BLaER1 treated with 17β-estradiol and CSF1 and Interleukin-3, amounts not matched to agents 10 nM and 100 nM (cell line): ENCODE results near the gene HOTAIR.

Experiments used
- H3K27ac ChIP-seq, 11 experiments: shearing (Covaris generic); formaldehyde crosslinking; 2 replicates each; pipeline ENCODE4 v1.8.1; 2022
- H3K27me3 ChIP-seq, 11 experiments: shearing (Covaris generic); formaldehyde crosslinking; 2 replicates each; pipeline ENCODE4 v1.8.1; 2022
- H3K36me3 ChIP-seq, 11 experiments: shearing (Covaris generic); formaldehyde crosslinking; 2 replicates each; pipeline ENCODE4 v1.8.1; 2022
- H3K4me1 ChIP-seq, 10 experiments: shearing (Covaris generic); formaldehyde crosslinking; 2 replicates each; pipeline ENCODE4 v1.8.1; 2022
- H3K4me2 ChIP-seq, 11 experiments: shearing (Covaris generic); formaldehyde crosslinking; 2 replicates each; pipeline ENCODE4 v1.8.1; 2022
- H3K4me3 ChIP-seq, 10 experiments: shearing (Covaris generic); formaldehyde crosslinking; 2 replicates each; pipeline ENCODE4 v1.8.1; 2022
- H3K9ac ChIP-seq, 11 experiments: shearing (Covaris generic); formaldehyde crosslinking; 2 replicates each; pipeline ENCODE4 v1.8.1; 2022
- H3K9me3 ChIP-seq, 11 experiments: shearing (Covaris generic); formaldehyde crosslinking; replicated peaks in 1 of 11; 2 replicates each; pipeline ENCODE4 v1.8.1; 2022
- H4K20me1 ChIP-seq, 11 experiments: shearing (Covaris generic); formaldehyde crosslinking; 2 replicates each; pipeline ENCODE4 v1.8.1; 2022
- Cebpa-rat ChIP-seq, 11 experiments: shearing (Covaris generic); IDR thresholded peaks; 2 replicates each; pipeline ENCODE4 v1.8.1; 2022

Gene HOTAIR

DNA sequence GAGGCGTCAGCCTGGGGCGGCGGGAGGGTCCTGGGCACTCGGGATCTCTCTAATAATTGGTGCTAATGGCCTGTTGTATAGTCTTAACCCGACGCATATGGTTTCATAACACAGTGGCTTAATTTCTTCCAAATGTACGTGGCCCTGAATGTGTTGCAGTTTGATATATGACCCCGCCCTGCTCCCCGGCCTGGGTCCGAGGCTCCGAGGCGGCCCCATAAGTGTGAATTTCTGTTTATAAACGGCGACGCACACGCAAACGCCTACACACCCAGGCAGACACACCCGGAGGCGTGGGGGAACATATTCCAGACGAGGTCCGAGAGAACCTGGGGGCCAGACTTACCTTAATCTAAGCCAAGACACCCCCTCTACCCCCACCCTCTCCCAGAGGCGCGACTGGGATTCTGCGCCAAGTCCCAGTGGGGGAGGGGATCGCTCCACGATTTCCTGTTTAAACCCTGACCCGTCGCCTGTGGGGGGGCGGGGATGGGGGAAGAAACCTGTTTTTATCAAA, 43.8 kb upstream of the HOTAIR start:
- no peak for TF ChIP-seq Cebpa-rat (IDR thresholded peaks at IDR 0.05)
- Histone ChIP-seq H3K4me1 (no peaks in the 10 kb centered on the region; a peak in 1 of 20 replicates), H3K9ac (no peak overlapping the region), H3K36me3 (no peaks in the 10 kb centered on the region), H4K20me1 (peaks cover 0 to 91% (median 71%) of the 10 kb centered on the region in 11 experiments; a peak in 17 of 22 replicates), H3K27me3 (peaks cover 100% of the 10 kb centered on the region in 11 experiments), H3K4me2 (peak overlapping the region in 6 of 11 experiments; percentile 16 to 62 (median 46); a peak in 3 of 22 replicates), H3K4me3 (peak overlapping the region in 2 of 10 experiments; percentile 24 to 36; a peak in 2 of 20 replicates), H3K9me3 (peaks cover 0 to 29% (median 4%) of the 10 kb centered on the region in 11 experiments; a peak in 8 of 22 replicates), H3K27ac (no peak overlapping the region)

DNA sequence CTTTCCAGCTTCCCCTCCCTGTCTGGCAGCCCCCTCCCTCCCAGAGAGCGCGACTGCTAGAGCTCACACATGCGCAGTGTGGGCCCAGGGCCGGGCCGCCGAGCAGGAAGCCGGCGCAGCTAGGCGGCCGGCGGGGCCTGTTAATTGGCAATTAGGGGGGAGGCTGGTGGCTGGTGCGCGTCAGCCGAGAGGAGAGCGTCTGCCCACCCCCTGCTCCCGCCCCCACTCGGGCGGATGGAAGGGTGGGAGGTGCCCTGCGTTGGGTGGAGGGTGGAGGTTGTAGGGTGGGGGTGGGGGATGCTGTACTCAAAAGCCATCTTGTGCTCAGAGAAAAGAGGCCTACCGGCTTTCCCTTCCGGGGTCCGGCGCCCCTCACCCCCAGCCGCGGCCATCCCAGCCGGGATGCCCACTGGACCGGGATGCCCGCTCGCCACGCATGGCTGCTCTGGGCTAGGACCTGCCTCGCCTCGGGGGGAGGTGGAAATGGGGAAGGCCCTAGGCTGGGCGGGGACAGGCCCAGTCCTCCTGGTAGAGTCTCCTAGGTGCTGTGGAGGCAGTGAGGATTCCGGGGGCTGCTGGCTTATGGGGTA, 43.2 kb upstream of the HOTAIR start:
- H3K9ac ChIP-seq, result no peak overlapping the region
- peaks cover 100% of the 10 kb centered on the region in 11 experiments for H3K27me3 ChIP-seq
- peak overlapping the region in 6 of 11 experiments; percentile 16 to 62 (median 46); a peak in 7 of 22 replicates for H3K4me2 ChIP-seq
- H4K20me1 ChIP-seq, result peaks cover 0 to 91% (median 65%) of the 10 kb centered on the region in 11 experiments; a peak in 18 of 22 replicates
- no peak for TF ChIP-seq Cebpa-rat (IDR thresholded peaks at IDR 0.05)
- H3K27ac ChIP-seq, result no peak overlapping the region
- peaks cover 0 to 35% (median 5%) of the 10 kb centered on the region in 11 experiments; a peak in 8 of 22 replicates for H3K9me3 ChIP-seq
- H3K4me3 ChIP-seq, result peak overlapping the region in 3 of 10 experiments; percentile 16 to 36 (median 24); a peak in 3 of 20 replicates
- H3K4me1 ChIP-seq, result no peaks in the 10 kb centered on the region; a peak in 1 of 20 replicates
- no peaks in the 10 kb centered on the region for H3K36me3 ChIP-seq

DNA sequence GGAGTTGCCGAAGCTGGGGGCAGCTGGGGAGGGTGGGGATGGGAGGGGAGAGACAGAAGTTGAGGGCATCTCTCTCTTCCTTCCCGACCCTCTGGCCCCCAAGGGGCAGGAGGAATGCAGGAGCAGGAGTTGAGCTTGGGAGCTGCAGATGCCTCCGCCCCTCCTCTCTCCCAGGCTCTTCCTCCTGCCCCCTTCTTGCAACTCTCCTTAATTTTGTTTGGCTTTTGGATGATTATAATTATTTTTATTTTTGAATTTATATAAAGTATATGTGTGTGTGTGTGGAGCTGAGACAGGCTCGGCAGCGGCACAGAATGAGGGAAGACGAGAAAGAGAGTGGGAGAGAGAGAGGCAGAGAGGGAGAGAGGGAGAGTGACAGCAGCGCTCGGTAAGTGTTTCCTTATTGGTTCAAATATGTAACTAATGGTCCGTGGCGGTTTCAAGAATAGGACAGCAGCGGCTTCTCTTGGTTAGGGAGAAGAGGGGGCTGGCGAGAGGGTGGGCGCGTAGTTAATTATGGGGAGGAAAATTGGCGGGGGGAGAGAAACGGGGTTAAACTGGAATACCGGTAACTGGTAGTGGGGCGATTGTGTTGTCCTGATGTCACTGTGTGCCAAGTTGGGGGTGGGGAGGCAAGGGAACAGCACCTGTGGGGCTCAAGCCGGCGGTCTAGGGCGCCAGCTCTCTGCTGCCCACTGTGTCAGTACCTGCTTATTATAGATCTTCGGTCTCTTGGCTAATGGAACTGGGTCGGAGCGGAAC, 42.5 kb upstream of the HOTAIR start:
- Histone ChIP-seq H3K27me3 (peaks cover 100% of the 10 kb centered on the region in 11 experiments), H3K9ac (no peak overlapping the region), H3K4me3 (0 out of 20 replicates have a peak overlapping the region, but pooled peaks of 2 of the 10 experiments have one; percentile 16 to 24), H3K36me3 (no peaks in the 10 kb centered on the region), H3K9me3 (peaks cover 0 to 38% (median 5%) of the 10 kb centered on the region in 11 experiments; a peak in 8 of 22 replicates), H4K20me1 (peaks cover 0 to 91% (median 69%) of the 10 kb centered on the region in 11 experiments; a peak in 18 of 22 replicates), H3K4me2 (peak overlapping the region in 2 of 11 experiments; percentile 50 to 62; a peak in 2 of 22 replicates), H3K4me1 (no peaks in the 10 kb centered on the region; a peak in 1 of 20 replicates), H3K27ac (no peak overlapping the region)
- TF ChIP-seq Cebpa-rat (IDR thresholded peaks at IDR 0.05), result no peak

DNA sequence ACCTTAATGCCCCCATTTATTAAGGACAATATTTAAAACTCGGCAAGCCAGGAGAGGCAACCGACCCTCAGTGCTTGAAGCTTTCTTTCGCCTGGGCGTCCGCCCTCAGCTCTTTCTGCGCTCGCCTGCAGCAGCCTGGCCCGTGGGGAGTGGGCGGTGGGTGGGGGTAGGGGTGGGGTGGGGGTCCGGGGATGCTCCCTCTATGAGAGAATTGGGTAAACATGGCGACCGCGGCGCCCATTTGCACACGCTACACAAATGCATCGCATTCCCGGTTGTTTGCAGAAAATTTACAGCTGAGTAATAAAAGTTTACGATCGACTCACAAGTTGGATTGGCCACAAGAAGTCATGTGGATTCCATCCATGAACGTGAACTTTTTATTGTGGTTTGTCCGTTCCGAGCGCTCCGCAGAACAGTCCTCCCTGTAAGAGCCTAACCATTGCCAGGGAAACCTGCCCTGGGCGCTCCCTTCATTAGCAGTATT, 41.8 kb upstream of the HOTAIR start:
- no peak overlapping the region for H3K4me3 ChIP-seq
- peaks cover 0 to 89% (median 66%) of the 10 kb centered on the region in 11 experiments; a peak in 18 of 22 replicates for H4K20me1 ChIP-seq
- no peak overlapping the region for H3K9ac ChIP-seq
- TF ChIP-seq Cebpa-rat (IDR thresholded peaks at IDR 0.05), result no peak
- peaks cover 0 to 38% (median 5%) of the 10 kb centered on the region in 11 experiments; a peak in 8 of 22 replicates for H3K9me3 ChIP-seq
- H3K27ac ChIP-seq, result no peak overlapping the region
- no peaks in the 10 kb centered on the region for H3K36me3 ChIP-seq
- H3K4me2 ChIP-seq, result no peak overlapping the region
- H3K27me3 ChIP-seq, result peaks cover 100% of the 10 kb centered on the region in 11 experiments
- peaks cover 0 to under 1% (median 0%) of the 10 kb centered on the region in 10 experiments; a peak in 2 of 20 replicates for H3K4me1 ChIP-seq

DNA sequence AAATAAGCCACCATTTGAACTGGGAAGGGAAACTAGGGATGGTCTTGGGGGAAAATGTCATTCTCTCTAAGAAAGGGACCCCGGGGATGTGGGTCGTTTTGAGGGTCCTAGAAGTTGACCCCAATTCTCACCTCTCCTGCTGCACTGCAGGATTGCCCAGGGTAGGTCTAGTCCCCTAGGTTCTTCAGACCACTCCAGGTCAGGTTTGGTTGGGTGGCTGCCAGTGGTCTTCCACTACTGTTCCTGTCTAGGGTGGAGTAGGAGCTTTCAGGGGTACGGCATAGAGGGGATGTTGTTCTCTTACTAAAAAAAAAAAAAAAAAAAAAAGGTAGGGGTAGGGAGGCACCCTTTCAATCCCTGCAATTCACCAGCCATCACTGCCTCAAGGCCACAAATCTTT, 41.3 kb upstream of the HOTAIR start:
- TF ChIP-seq Cebpa-rat (IDR thresholded peaks at IDR 0.05), result no peak
- peaks cover 0 to 89% (median 66%) of the 10 kb centered on the region in 11 experiments; a peak in 18 of 22 replicates for H4K20me1 ChIP-seq
- H3K9me3 ChIP-seq, result peaks cover 0 to 38% (median 5%) of the 10 kb centered on the region in 11 experiments; a peak in 8 of 22 replicates
- peaks cover 0 to 6% (median 0%) of the 10 kb centered on the region in 10 experiments; a peak in 3 of 20 replicates for H3K4me1 ChIP-seq
- no peak overlapping the region for H3K27ac ChIP-seq
- no peak overlapping the region for H3K4me3 ChIP-seq
- H3K9ac ChIP-seq, result no peak overlapping the region
- H3K36me3 ChIP-seq, result no peaks in the 10 kb centered on the region
- peaks cover 100% of the 10 kb centered on the region in 11 experiments for H3K27me3 ChIP-seq
- H3K4me2 ChIP-seq, result no peak overlapping the region

DNA sequence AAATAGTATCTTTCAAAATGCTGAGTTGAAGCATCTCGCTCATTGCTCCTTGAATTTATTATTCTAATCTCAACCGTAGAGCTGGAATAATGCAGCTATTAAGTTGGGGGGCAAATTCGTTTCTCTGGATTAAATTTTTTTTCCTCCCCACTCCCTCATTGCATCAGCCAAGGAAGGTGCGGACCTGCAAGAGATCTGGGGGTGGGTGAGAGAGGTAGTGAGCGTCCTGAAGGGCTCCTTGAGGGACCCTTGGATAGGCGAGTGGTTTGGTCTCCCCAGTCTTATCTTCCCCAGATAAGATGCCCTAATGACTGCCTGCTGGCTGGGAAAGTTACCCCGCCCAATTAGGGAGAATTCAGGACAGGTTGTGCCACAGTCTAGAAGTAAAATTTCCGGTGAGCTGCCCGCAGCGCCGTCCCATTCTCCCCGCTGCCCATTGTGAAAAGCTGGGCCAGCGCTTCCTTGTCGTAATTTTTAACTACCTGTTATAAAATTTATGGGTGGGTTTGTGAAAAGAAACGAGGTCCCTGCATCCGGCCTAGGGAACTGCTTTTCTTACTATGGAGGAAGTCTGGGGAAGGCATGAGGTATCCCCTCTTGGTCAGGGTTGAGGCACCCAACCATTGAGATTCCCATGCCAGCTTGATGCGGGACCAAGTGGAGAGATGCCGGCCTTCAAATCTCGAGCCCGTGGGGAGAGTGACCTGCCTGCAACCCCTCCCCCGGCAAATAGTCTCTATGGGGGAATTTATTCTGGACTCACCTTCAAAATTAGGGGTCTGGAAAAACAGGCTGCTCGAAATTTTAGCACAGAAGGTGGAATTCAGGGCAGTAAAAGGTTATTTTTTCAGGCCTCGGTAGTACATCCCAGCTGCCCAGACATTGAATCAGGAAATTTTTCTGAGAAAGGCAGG, 40.5 kb upstream of the HOTAIR start:
- no peak for TF ChIP-seq Cebpa-rat (IDR thresholded peaks at IDR 0.05)
- peaks cover 0 to 89% (median 66%) of the 10 kb centered on the region in 11 experiments; a peak in 18 of 22 replicates for H4K20me1 ChIP-seq
- no peaks in the 10 kb centered on the region for H3K36me3 ChIP-seq
- H3K27me3 ChIP-seq, result peaks cover 100% of the 10 kb centered on the region in 11 experiments
- no peak overlapping the region for H3K27ac ChIP-seq
- peaks cover 0 to 7% (median 0%) of the 10 kb centered on the region in 10 experiments; a peak in 3 of 20 replicates for H3K4me1 ChIP-seq
- no peak overlapping the region for H3K4me2 ChIP-seq
- H3K9me3 ChIP-seq, result peaks cover 0 to 38% (median 5%) of the 10 kb centered on the region in 11 experiments; a peak in 8 of 22 replicates
- no peak overlapping the region for H3K4me3 ChIP-seq
- no peak overlapping the region for H3K9ac ChIP-seq

DNA sequence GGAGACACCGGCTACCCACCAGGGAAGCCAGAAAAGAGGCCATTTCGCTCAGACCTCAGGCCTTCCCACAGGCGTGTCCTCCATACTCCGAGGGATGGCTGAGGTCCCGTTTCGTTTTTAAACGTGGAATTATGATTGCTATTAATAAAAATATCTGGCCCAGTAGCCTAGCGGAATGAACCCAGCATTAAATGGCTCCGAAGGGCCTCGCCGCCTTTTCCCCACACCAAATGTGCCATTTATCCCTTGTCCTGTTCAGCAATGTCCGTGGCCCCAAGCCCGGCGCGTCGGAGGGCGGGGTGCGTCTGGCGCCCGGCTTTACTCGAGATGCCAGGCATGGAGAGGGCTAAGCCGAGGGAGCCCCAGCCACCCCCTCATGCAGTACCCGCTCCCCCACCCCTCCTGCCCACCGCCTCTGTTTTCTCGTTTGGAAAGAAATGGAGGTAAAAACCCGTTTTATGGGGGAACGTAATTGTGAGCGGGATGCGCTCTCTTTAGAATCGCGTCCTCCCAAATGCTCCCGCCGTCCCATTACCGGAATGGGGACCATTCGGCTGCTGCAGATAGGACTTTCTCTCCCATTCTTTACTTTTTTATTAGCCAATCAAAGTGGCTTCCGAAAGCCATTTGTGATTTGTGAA, 39.7 kb upstream of the HOTAIR start:
- no peak overlapping the region for H3K4me3 ChIP-seq
- peaks cover 0 to 7% (median 0%) of the 10 kb centered on the region in 10 experiments; a peak in 3 of 20 replicates for H3K4me1 ChIP-seq
- peaks cover 100% of the 10 kb centered on the region in 11 experiments for H3K27me3 ChIP-seq
- no peaks in the 10 kb centered on the region for H3K36me3 ChIP-seq
- H3K27ac ChIP-seq, result no peak overlapping the region
- H4K20me1 ChIP-seq, result peaks cover 0 to 89% (median 66%) of the 10 kb centered on the region in 11 experiments; a peak in 18 of 22 replicates
- no peak overlapping the region for H3K9ac ChIP-seq
- no peak overlapping the region for H3K4me2 ChIP-seq
- TF ChIP-seq Cebpa-rat (IDR thresholded peaks at IDR 0.05), result no peak
- H3K9me3 ChIP-seq, result peaks cover 0 to 38% (median 5%) of the 10 kb centered on the region in 11 experiments; a peak in 8 of 22 replicates
